ENCODE data around the gene FARP1.

Gene FARP1, protein sequence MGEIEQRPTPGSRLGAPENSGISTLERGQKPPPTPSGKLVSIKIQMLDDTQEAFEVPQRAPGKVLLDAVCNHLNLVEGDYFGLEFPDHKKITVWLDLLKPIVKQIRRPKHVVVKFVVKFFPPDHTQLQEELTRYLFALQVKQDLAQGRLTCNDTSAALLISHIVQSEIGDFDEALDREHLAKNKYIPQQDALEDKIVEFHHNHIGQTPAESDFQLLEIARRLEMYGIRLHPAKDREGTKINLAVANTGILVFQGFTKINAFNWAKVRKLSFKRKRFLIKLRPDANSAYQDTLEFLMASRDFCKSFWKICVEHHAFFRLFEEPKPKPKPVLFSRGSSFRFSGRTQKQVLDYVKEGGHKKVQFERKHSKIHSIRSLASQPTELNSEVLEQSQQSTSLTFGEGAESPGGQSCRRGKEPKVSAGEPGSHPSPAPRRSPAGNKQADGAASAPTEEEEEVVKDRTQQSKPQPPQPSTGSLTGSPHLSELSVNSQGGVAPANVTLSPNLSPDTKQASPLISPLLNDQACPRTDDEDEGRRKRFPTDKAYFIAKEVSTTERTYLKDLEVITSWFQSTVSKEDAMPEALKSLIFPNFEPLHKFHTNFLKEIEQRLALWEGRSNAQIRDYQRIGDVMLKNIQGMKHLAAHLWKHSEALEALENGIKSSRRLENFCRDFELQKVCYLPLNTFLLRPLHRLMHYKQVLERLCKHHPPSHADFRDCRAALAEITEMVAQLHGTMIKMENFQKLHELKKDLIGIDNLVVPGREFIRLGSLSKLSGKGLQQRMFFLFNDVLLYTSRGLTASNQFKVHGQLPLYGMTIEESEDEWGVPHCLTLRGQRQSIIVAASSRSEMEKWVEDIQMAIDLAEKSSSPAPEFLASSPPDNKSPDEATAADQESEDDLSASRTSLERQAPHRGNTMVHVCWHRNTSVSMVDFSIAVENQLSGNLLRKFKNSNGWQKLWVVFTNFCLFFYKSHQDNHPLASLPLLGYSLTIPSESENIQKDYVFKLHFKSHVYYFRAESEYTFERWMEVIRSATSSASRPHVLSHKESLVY

GRCh38 chr13:98142380-98143156 lies at the start of gene FARP1:
Gene FARP1, plus strand, starts transcription at chr13:98143094. Its CDS starts 70,149 bp downstream, at chr13:98213243.
- peak in 1 of 2 experiments; percentile 62 for DNase-seq

GRCh38 chr13:98094678-98095266 lies 48.1 kb upstream of the FARP1 start:
- no peak for DNase-seq

DNA sequence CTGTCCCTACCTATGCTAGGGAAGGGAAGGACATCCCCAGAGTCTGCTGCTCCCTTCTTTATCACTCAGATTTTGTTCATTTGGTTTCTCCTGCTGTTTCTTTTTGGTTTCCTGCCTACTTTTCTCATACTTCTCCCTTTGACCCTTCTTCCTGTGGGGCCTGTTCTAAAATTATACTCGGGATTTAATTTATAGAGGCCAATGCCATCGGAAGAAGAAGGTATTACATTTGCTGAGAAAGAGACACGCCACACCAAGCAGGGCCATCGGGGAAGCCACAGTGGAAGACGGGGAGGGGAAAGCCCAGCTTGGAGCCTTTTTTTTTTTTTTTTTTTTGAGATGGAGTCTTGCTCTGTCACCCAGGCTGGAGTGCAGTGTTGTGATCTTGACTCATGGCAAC lies 46.8 kb upstream of the FARP1 start:
- no peak for DNase-seq

DNA sequence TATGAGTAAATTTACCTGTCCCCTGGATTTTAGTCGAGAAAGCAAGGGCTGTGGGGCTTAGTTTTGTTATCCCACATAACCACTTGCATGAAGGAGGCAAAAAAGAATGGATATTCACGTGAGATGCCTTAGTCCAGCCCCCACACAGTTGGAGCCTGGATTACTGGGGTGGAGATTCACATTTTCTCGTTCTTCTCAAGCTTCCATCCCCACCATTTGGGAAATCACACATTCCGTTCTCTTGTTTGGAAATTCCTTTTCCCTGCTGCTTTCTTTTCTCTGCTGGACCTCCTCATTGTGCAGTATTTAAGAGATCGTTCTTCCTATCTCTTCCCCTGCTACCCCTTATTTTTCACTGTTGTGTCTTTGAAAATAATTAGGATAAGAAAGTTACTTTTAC lies 45.1 kb upstream of the FARP1 start:
- no peak for DNase-seq

GRCh38 chr13:98098516-98098915 lies 44.4 kb upstream of the FARP1 start:
- DNase-seq: no peak

- DNase-seq: no peak
Observed at GRCh38 chr13:98099627-98100026, 43.3 kb upstream of the FARP1 start.

DNA sequence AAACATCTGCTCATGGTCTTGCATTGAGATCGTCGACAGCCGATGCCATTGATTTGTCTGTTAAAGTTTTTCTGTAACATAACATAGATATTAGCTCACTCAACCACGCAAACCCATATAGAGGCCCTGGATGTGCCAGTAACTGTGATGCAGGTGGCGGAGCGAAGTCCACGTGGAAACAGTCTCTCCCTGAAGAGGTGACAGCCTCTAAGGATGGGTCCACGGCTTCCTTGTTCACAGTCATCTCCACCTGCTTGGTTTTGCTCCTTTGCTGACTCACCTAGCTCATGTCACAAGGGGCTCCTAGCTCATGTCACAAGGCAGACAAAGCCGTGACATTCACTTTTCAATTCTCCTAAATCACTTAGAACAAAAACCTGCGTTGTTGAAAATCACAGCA lies 42.4 kb upstream of the FARP1 start:
- no peak for DNase-seq

DNA sequence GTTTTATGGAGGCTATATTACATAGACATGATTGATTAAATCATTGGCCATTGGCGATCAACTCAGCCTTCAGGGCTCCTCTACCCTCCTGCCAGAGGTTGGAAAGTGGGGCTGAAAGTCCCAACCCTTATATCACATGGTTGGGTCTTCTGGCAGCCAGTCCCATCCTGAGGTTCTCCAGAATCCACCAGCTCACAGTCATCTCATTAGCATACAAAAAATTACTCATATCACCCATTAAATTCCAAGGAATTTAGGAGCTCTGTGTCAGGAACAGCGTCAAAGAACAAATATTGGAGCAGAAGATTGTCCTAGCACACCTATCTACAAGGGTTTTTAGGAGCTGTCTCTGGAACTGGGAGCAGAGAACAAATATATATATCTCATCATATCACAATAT lies 39.4 kb upstream of the FARP1 start:
- DNase-seq: no peak

DNA sequence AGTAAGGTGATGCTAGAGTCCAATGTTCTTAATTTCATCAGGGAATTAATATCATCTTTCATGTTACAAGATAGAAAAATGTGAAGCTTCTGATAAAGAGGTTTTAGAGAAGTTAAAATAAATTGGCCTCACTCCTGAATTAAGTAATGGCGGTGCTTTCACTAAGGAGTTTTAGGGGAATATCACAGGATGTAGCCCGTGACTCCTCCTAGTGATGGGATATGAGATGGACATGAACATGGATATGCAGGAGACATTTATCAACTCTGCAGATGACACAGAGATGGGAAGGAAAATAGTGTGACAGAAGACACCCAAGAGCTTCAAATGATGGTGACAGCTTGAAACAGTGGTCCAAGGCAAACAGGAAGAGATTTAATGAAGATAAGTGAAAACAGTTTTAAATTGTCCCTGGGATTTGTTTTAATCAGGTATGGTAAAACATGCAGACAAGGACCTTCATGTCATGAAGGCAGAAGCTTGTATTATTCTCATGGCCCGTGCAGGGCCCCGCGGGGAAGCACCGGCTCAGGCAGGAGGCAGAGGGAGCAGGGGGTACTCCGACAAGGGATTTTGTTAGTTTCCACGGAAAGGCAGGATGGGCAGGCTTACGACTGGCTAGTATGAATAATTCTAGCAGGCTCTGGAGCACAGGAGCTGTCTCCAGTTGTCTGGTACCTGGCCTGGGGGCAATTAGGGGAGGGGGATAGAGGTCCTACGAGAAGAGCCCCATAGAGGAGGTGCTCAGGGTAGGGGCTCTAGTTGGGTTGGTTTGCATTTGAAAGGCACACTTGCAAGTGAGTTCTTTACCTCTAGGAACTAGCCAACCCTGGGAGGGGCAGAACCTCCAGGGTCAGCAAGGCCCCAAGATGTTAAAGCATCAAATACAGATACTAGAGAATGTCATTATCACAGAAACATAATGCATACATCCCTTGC lies 38.7 kb upstream of the FARP1 start:
- peak in 1 of 2 experiments; percentile 10 for DNase-seq

DNA sequence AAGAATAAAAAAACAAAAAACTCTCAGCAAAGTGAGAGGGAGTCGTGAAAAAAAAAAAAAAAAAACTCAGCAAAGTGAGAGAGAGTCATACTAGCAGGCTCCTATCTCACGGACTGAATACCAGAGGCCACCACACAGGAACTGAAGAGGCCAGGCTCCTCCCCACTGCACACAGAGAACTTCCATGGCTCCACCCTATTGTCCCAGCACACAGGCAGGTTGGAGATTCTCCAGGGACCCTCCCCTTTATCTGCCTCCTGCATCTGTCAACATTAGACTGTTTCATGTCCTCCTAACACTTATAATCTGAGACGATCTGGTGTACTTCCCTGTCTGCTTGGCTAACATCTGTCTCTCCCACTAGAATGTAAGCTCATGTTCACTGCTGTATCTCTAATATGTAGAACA lies 37.0 kb upstream of the FARP1 start:
- no peak for DNase-seq

- DNase-seq: no peak
Observed at GRCh38 chr13:98108341-98108740, 34.6 kb upstream of the FARP1 start.

GRCh38 chr13:98109226-98109853 lies 33.6 kb upstream of the FARP1 start:
- DNase-seq: no peak

- no peak for DNase-seq
Observed at GRCh38 chr13:98110749-98111148, 32.1 kb upstream of the FARP1 start.

GRCh38 chr13:98111168-98112098 lies 31.5 kb upstream of the FARP1 start:
- no peak for DNase-seq

DNA sequence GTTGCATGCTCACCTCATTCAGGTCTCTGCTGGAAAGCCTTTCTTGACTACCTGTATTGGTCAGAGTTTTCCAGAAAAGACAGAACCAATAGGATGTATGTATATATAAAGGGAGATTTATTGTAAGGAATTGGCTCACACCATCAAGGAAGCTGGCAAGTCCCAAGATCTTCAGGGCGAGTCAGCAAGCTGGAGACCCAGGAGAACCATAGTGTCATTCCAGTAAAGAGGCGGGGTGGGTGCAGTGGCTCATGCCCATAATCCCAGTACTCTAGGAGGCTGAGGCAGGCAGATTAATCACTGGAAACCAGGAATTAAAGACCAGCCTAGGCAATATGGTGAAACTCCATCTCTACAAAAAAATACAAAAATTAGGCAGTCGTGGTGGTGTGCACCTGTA lies 30.4 kb upstream of the FARP1 start:
- DNase-seq: no peak

GRCh38 chr13:98118865-98119264 lies 24.0 kb upstream of the FARP1 start:
- DNase-seq: no peak

- no peak for DNase-seq
Observed at GRCh38 chr13:98123176-98123575, 19.7 kb upstream of the FARP1 start.

DNA sequence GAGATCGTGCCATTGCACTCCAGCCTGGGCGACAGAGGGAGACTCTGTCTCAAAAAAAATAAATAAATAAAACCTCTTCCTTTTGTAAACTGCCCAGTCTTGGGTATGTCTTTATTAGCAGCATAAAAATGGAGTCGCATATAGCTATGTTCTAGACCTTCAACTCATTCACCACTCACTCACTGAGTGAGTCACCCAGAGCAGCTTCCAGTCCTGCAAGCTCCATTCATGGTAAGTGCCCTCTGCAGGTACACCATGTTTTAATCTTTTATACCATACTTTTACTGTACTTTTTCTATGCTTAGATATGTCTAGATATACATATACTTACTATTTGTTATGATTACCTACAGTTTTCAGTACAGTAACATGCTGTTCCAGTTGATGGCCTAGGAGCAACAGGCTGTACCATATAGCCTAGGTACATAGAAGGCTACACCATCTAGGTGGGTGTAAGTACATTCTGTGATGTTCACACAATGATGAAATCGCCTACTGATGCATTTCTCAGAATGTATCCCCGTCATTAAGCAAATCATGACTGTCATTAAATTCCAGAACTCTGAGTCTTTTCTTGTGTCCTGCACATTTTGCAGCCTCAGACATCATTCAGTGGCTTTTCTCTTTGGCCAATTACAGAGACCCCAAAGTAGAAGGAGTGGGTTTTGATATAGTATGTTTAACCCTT lies 13.7 kb upstream of the FARP1 start:
- DNase-seq: peak in 1 of 2 experiments; percentile 14

GRCh38 chr13:98133946-98134345 lies 8.9 kb upstream of the FARP1 start:
- no peak for DNase-seq

All from SW 1271 (cell line).